Ovary (tissue), 3 donors: ENCODE measurements around the gene LRP11.

Experiments used
- EP300 ChIP-seq: sonication (generic); formaldehyde crosslinking; IDR thresholded peaks from one replicate; pipeline ENCODE4 v1.6.1; 2017; ENCODE audit warnings: antibody characterized with exemption
- POLR2A ChIP-seq: fragments of 450-650 bp; IDR thresholded peaks from one replicate; pipeline ENCODE4 v1.6.1; 2017; ENCODE audit warnings: antibody characterized with exemption, mild to moderate bottlenecking, moderate library complexity
- TF ChIP-seq, protein P1 (sequence below), 3 donors: fragments of 450-650 bp in 2 of 3; fragments of 200-600 bp in 1 of 3; IDR thresholded peaks; one replicate each; pipeline versions ENCODE4 v1.5.1 to v1.8.0; 2016 to 2022; ENCODE audit warnings: antibody characterized with exemption in 3 of 3, mild to moderate bottlenecking in 1 of 3
- donor health status: DM: no; HTN: no; CAD: no.

GRCh38 chr6:149852180-149852579 lies 12.0 kb downstream of the LRP11 start:
- TF ChIP-seq, protein P1, sequence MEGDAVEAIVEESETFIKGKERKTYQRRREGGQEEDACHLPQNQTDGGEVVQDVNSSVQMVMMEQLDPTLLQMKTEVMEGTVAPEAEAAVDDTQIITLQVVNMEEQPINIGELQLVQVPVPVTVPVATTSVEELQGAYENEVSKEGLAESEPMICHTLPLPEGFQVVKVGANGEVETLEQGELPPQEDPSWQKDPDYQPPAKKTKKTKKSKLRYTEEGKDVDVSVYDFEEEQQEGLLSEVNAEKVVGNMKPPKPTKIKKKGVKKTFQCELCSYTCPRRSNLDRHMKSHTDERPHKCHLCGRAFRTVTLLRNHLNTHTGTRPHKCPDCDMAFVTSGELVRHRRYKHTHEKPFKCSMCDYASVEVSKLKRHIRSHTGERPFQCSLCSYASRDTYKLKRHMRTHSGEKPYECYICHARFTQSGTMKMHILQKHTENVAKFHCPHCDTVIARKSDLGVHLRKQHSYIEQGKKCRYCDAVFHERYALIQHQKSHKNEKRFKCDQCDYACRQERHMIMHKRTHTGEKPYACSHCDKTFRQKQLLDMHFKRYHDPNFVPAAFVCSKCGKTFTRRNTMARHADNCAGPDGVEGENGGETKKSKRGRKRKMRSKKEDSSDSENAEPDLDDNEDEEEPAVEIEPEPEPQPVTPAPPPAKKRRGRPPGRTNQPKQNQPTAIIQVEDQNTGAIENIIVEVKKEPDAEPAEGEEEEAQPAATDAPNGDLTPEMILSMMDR (IDR thresholded peaks at IDR 0.05): no peak
- TF ChIP-seq POLR2A (no peak), EP300 (no peak)
